Prostate gland (tissue), 2 donors: ENCODE results near the gene SELENBP1. TPM values are rescaled to one million over a fixed set of nuclear protein-coding genes. Genes with fewer than 3 reads are reported as not detected.

ENCODE experiments used
- DNase-seq: peaks from one replicate; pipeline ENCODE4 v3.0.0-alpha.2; 2019; ENCODE audit warnings: low spot score
- H3K27ac ChIP-seq, 2 donors: fragments of 200-600 bp; sonication (generic); 2 replicates each; pipeline ENCODE4 v1.5.1; 2017 to 2019
- H3K27me3 ChIP-seq: fragments of 200-600 bp; sonication (generic); replicated peaks from 2 replicates; pipeline ENCODE4 v1.5.1; 2019; ENCODE audit not compliant: insufficient read depth
- H3K36me3 ChIP-seq, 2 donors: fragments of 200-600 bp; sonication (generic); 1 replicate in 1 of 2; 2 replicates in 1 of 2; pipeline versions ENCODE4 v1.5.1 to v1.8.1; 2017 to 2019
- H3K4me1 ChIP-seq: fragments of 200-600 bp; sonication (generic); replicated peaks from 2 replicates; pipeline ENCODE4 v1.5.1; 2019
- H3K4me3 ChIP-seq, 2 donors: fragments of 200-600 bp; sonication (generic); 2 replicates each; pipeline ENCODE4 v1.5.1; 2017 to 2019
- H3K9me3 ChIP-seq: fragments of 200-600 bp; sonication (generic); 2 replicates; pipeline ENCODE4 v1.5.1; 2017
- CTCF ChIP-seq, 4 experiments: fragments of 200-600 bp in 2 of 4; fragments of 450-650 bp in 2 of 4; sonication (generic) in 2 of 4; IDR thresholded peaks; 1 replicate in 3 of 4; 2 replicates in 1 of 4; pipeline ENCODE4 v1.5.1; 2016 to 2019; ENCODE audit warnings: antibody characterized with exemption in 4 of 4, mild to moderate bottlenecking in 2 of 4, moderate library complexity in 2 of 4
- POLR2A ChIP-seq: fragments of 450-650 bp; IDR thresholded peaks from one replicate; pipeline ENCODE4 v1.6.1; 2016; ENCODE audit warnings: antibody characterized with exemption, mild to moderate bottlenecking
- POLR2AphosphoS5 ChIP-seq: sonication (generic); formaldehyde crosslinking; IDR thresholded peaks from one replicate; pipeline ENCODE4 v1.6.1; 2017; ENCODE audit warnings: antibody characterized with exemption
- WGBS: methylation state at CpG from one replicate; pipeline ENCODE4 v1.1.5; 2018; 5-methylcytosine and 5-hydroxymethylcytosine counted together
- intact Hi-C: fragments of 100-400 bp; cut with DNase I; formaldehyde crosslinking; loops from one replicate; pipeline ENCODE4 v1.14.2; 2022
- total RNA-seq, 2 donors: library from RNA; depleted of rRNA; stranded (reverse); fragments of >200 nt; gene quantifications; one replicate each; pipeline ENCODE4 v1.1.0, GENCODE V29; 2016

SELENBP1 gene
- total RNA-seq, 2 donors from 2014 or later, result 104 to 108 TPM

- H3K9me3 ChIP-seq, result no peaks in the 10 kb centered on the region
- 50% methylated on average over 3 of the region's 3 CpGs for WGBS
- H3K36me3 ChIP-seq, result no peaks in the 10 kb centered on the region
- no peak for TF ChIP-seq POLR2A
- no peak for TF ChIP-seq POLR2AphosphoS5
- TF ChIP-seq CTCF (IDR thresholded peaks at IDR 0.05), result no peak
- no peak overlapping the region for H3K4me3 ChIP-seq
- H3K27ac ChIP-seq, result no peak overlapping the region
- intact Hi-C loops, result no loop called here
- H3K4me1 ChIP-seq, result no peaks in the 10 kb centered on the region
- no peaks in the 10 kb centered on the region for H3K27me3 ChIP-seq
- DNase-seq, result no peak
Measured at GRCh38 chr1:151384584-151384983, 12.1 kb upstream of the SELENBP1 start.

- Histone ChIP-seq H3K4me3 (no peak overlapping the region), H3K4me1 (peaks cover 1% of the 10 kb centered on the region), H3K27ac (no peak overlapping the region), H3K9me3 (no peaks in the 10 kb centered on the region), H3K27me3 (no peaks in the 10 kb centered on the region), H3K36me3 (no peaks in the 10 kb centered on the region)
- peak; percentile 75 for DNase-seq
- intact Hi-C loops, result no loop called here
- TF ChIP-seq POLR2A, result no peak
- TF ChIP-seq POLR2AphosphoS5, result peak; percentile 87
- 45% methylated on average over 3 of the region's 3 CpGs for WGBS
Measured at GRCh38 chr1:151377150-151377884, 4.8 kb upstream of the SELENBP1 start.

- peaks cover 11% of the 10 kb centered on the region for H3K4me1 ChIP-seq
- H3K36me3 ChIP-seq, result no peaks in the 10 kb centered on the region
- no peak for DNase-seq
- no peaks in the 10 kb centered on the region for H3K27me3 ChIP-seq
- no peaks in the 10 kb centered on the region for H3K9me3 ChIP-seq
- WGBS, result 88% methylated on average over 14 of the region's 14 CpGs
- no peak overlapping the region for H3K27ac ChIP-seq
- intact Hi-C loops, result no loop called here
- no peak for TF ChIP-seq CTCF (IDR thresholded peaks at IDR 0.05)
- no peak for TF ChIP-seq POLR2AphosphoS5
- no peak for TF ChIP-seq POLR2A
- no peak overlapping the region for H3K4me3 ChIP-seq
Measured at GRCh38 chr1:151373196-151373595, 691 bp upstream of the SELENBP1 start.

GRCh38 chr1:151371370-151372057 is 991 bp downstream of the SELENBP1 start:
- Histone ChIP-seq H3K27me3 (no peaks in the 10 kb centered on the region), H3K9me3 (no peaks in the 10 kb centered on the region), H3K4me1 (peaks cover 11% of the 10 kb centered on the region), H3K27ac (peak overlapping the region; percentile 63 to 75), H3K4me3 (peak overlapping the region; percentile 24 to 36), H3K36me3 (no peaks in the 10 kb centered on the region)
- intact Hi-C loops, result no loop called here
- WGBS, result 9% methylated on average over 9 of the region's 9 CpGs
- DNase-seq, result peak; percentile 59
- peak; percentile 54 for TF ChIP-seq POLR2AphosphoS5
- no peak for TF ChIP-seq POLR2A
- TF ChIP-seq CTCF (IDR thresholded peaks at IDR 0.05), result no peak

GRCh38 chr1:151370211-151370911 is 2.1 kb downstream of the SELENBP1 start:
- no peak for TF ChIP-seq CTCF (IDR thresholded peaks at IDR 0.05)
- TF ChIP-seq POLR2AphosphoS5, result no peak
- TF ChIP-seq POLR2A, result no peak
- H3K27me3 ChIP-seq, result no peaks in the 10 kb centered on the region
- intact Hi-C loops, result no loop called here
- 56% methylated on average over 6 of the region's 6 CpGs for WGBS
- peaks cover 11% of the 10 kb centered on the region for H3K4me1 ChIP-seq
- no peak for DNase-seq
- no peak overlapping the region for H3K4me3 ChIP-seq
- H3K9me3 ChIP-seq, result no peaks in the 10 kb centered on the region
- H3K27ac ChIP-seq, result peak overlapping the region in 1 of 2 donors; percentile 63
- no peaks in the 10 kb centered on the region for H3K36me3 ChIP-seq
